Measurements from ENCODE around the gene ZNF385D.

DNA sequence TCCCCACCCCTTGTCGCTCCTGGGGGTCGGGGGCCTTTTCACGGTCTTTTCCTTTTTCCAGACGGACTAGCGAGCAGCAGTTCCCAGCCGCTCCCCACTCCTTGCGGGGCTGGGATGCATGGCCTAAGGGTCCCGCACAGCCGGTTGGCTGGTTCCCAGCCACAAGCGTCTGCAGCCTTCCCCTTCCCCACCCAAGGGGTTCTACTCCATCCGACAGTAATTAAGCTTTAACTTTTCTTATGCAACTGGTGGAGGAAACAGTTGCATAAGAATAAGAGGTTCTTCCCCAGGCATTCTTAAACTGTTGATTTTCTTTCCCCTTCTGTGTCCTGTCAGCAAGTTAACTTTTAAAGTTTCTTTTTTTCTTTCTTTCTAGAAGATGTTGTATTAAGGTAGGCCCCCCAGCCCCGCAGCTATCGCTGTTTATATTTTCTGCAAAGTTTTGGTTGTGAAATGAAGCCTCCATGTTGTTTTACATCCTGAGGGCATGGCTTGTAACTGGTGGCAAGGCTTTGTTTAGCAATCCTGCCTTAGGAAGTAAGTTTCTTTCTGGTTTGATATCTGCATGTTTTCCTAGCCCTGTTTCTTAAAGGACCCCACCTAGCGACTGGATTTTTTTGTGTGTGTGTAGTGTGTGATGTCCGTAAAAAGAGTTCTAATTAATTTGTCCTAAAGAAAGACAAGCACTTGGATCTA is 207.5 kb downstream of the ZNF385D start:
- no peak for TF ChIP-seq RAD21 (IDR thresholded peaks at IDR 0.05; ENCODE audit: low read depth)
- TF ChIP-seq, protein P1, sequence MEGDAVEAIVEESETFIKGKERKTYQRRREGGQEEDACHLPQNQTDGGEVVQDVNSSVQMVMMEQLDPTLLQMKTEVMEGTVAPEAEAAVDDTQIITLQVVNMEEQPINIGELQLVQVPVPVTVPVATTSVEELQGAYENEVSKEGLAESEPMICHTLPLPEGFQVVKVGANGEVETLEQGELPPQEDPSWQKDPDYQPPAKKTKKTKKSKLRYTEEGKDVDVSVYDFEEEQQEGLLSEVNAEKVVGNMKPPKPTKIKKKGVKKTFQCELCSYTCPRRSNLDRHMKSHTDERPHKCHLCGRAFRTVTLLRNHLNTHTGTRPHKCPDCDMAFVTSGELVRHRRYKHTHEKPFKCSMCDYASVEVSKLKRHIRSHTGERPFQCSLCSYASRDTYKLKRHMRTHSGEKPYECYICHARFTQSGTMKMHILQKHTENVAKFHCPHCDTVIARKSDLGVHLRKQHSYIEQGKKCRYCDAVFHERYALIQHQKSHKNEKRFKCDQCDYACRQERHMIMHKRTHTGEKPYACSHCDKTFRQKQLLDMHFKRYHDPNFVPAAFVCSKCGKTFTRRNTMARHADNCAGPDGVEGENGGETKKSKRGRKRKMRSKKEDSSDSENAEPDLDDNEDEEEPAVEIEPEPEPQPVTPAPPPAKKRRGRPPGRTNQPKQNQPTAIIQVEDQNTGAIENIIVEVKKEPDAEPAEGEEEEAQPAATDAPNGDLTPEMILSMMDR (IDR thresholded peaks at IDR 0.05 in 2 of 3, conservative IDR thresholded peaks at IDR 0.05 in 1 of 3; ENCODE audit: borderline replicate concordance in 1 of 3, insufficient read depth in 1 of 3, low read depth in 2 of 3, low read length in 2 of 3), result no peak
- no peak for TF ChIP-seq SRF (IDR thresholded peaks at IDR 0.05; ENCODE audit: low read depth)
- no peak for TF ChIP-seq POLR2A (IDR thresholded peaks at IDR 0.05; ENCODE audit: borderline replicate concordance, extremely low read depth, insufficient read depth, insufficient read length)
- TF ChIP-seq JUND (IDR thresholded peaks at IDR 0.05), result no peak
- no peak for TF ChIP-seq EZH2 (IDR thresholded peaks at IDR 0.05)
- TF ChIP-seq, protein P2, sequence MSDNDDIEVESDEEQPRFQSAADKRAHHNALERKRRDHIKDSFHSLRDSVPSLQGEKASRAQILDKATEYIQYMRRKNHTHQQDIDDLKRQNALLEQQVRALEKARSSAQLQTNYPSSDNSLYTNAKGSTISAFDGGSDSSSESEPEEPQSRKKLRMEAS (IDR thresholded peaks at IDR 0.05), result no peak

Data from HCT116 (cell line).